Keratinocyte (primary cell): Measurements from ENCODE around the gene FAM53B. TPM values are rescaled to one million over a fixed set of nuclear protein-coding genes. Genes with fewer than 3 reads are reported as not detected.
A peak's percentile ranks its signal among the peaks of the same experiment; 100 is the strongest.

ENCODE experiments used
- DNase-seq: peaks from one replicate; pipeline ENCODE4 v3.0.0-alpha.2; 2011; ENCODE audit warnings: low read depth, missing footprints, low spot score
- FAIRE-seq: peaks from 2 replicates; lab custom pipeline; 2011; peaks lifted over from hg19 to GRCh38; lab: Jason Lieb, UNC
- H2AFZ ChIP-seq: 2 replicates; pipeline ENCODE4 v1.6.0; 2012; ENCODE audit warnings: low read length, control low read depth, inconsistent platforms; ENCODE audit not compliant: control insufficient read depth
- H3K27ac ChIP-seq: 2 replicates; pipeline ENCODE4 v1.5.1; 2011; ENCODE audit warnings: low read length; ENCODE audit not compliant: control insufficient read depth, insufficient read depth
- H3K27me3 ChIP-seq: 3 replicates; pipeline ENCODE4 v1.6.0; 2011; ENCODE audit warnings: low read length; ENCODE audit not compliant: control insufficient read depth, insufficient read depth; ENCODE audit errors: extremely low read depth
- H3K36me3 ChIP-seq, 2 experiments: 2 replicates in 1 of 2; 3 replicates in 1 of 2; pipeline ENCODE4 v1.5.1; 2011; ENCODE audit warnings: low read length in 2 of 2, mild to moderate bottlenecking in 1 of 2; ENCODE audit not compliant: control insufficient read depth in 2 of 2, insufficient read depth in 2 of 2; ENCODE audit errors: extremely low read depth in 1 of 2
- H3K4me1 ChIP-seq: 3 replicates; pipeline ENCODE4 v1.5.1; 2011; ENCODE audit warnings: low read length; ENCODE audit not compliant: control insufficient read depth, insufficient read depth; ENCODE audit errors: extremely low read depth
- H3K4me2 ChIP-seq: 3 replicates; pipeline ENCODE4 v1.6.0; 2011; ENCODE audit warnings: low read depth, low read length; ENCODE audit not compliant: control insufficient read depth, insufficient read depth; ENCODE audit errors: extremely low read depth
- H3K4me3 ChIP-seq, 3 experiments: fragments of 200-600 bp in 1 of 3; sonication (generic) in 1 of 3; 2 replicates in 2 of 3; 3 replicates in 1 of 3; pipeline ENCODE4 v1.5.1; 2011 to 2016; ENCODE audit warnings: low read length in 3 of 3, mild to moderate bottlenecking in 3 of 3, control low read depth in 2 of 3, inconsistent platforms in 1 of 3, low read depth in 1 of 3, mixed read lengths in 1 of 3, mixed run types in 1 of 3, moderate library complexity in 1 of 3; ENCODE audit not compliant: control insufficient read depth in 2 of 3, insufficient read depth in 2 of 3; ENCODE audit errors: extremely low read depth in 1 of 3
- H3K79me2 ChIP-seq: 2 replicates; pipeline ENCODE4 v1.6.0; 2012; ENCODE audit warnings: low read length; ENCODE audit not compliant: control insufficient read depth, insufficient read depth
- H3K9ac ChIP-seq: 3 replicates; pipeline ENCODE4 v1.6.0; 2011; ENCODE audit warnings: low read length; ENCODE audit not compliant: control insufficient read depth, insufficient read depth; ENCODE audit errors: extremely low read depth
- H3K9me1 ChIP-seq: 3 replicates; pipeline ENCODE4 v1.6.0; 2011; ENCODE audit warnings: low read length; ENCODE audit not compliant: control insufficient read depth, insufficient read depth; ENCODE audit errors: extremely low read depth
- H3K9me3 ChIP-seq: 2 replicates; pipeline ENCODE4 v1.5.1; 2012; ENCODE audit warnings: low read depth, low read length; ENCODE audit not compliant: control insufficient read depth
- H4K20me1 ChIP-seq: 3 replicates; pipeline ENCODE4 v1.6.0; 2011; ENCODE audit warnings: low read length; ENCODE audit not compliant: control insufficient read depth, insufficient read depth; ENCODE audit errors: extremely low read depth
- CTCF ChIP-seq, 3 experiments: IDR thresholded peaks in 1 of 3; conservative IDR thresholded peaks in 1 of 3; optimal IDR thresholded peaks in 1 of 3; 2 replicates in 2 of 3; 3 replicates in 1 of 3; pipeline versions ENCODE3 to v1.5.1; 2011; ENCODE audit warnings: low read length in 3 of 3, mild to moderate bottlenecking in 3 of 3, moderate library complexity in 2 of 3, control low read depth in 1 of 3, inconsistent platforms in 1 of 3; ENCODE audit not compliant: insufficient read depth in 2 of 3; ENCODE audit errors: extremely low read depth in 1 of 3
- EZH2 ChIP-seq: IDR thresholded peaks from one replicate; pipeline ENCODE4 v1.6.1; 2012; ENCODE audit warnings: inconsistent platforms, mild to moderate bottlenecking, low read length, moderate library complexity
- dilution Hi-C: fragments of 300-500 bp; cut with MboI; formaldehyde crosslinking; loops from one replicate; pipeline ENCODE4 v1.7.0; 2020; ENCODE audit warnings: low sequenced_read_pairs; ENCODE audit not compliant: extremely low pct_ligation_motif_present
- polyA plus RNA-seq, 5 experiments: library from polyadenylated mRNA; depleted of rRNA in 3 of 5; stranded (reverse) in 3 of 5; stranded (forward) in 1 of 5; unstranded in 1 of 5; fragments of >200 nt; gene quantifications; 1 replicate in 1 of 5; 2 replicates in 3 of 5; 3 replicates in 1 of 5; pipeline versions ENCODE4 v1.2.1 to v1.2.3, GENCODE V29; 2011 to 2012; ENCODE audit warnings: missing spikeins in 2 of 5, low read depth in 1 of 5, low replicate concordance in 1 of 5

FAM53B gene
- polyA plus RNA-seq, 1 donor (not counting 4 experiments of a cell fraction or from before 2014, with no cell fraction given), result 8.6 TPM

GRCh38 chr10:124738441-124738840, 5.7 kb downstream of the FAM53B start:
- no peak for TF ChIP-seq EZH2
- TF ChIP-seq CTCF (optimal IDR thresholded peaks at IDR 0.05 in 1 of 3, IDR thresholded peaks at IDR 0.05 in 1 of 3, conservative IDR thresholded peaks at IDR 0.05 in 1 of 3; ENCODE audit: extremely low read depth in 1 of 3, insufficient read depth in 2 of 3, low read length in 3 of 3), result no peak
- no peak overlapping the region for H3K27ac ChIP-seq
- H3K79me2 ChIP-seq, result peaks cover 74% of the 10 kb centered on the region
- H3K9me1 ChIP-seq, result peaks cover 2% of the 10 kb centered on the region
- peaks cover 0 to 2% of the 10 kb centered on the region in 2 experiments for H3K36me3 ChIP-seq
- H3K4me2 ChIP-seq, result no peak overlapping the region
- FAIRE-seq, result no peak
- H3K9ac ChIP-seq, result no peak overlapping the region
- H3K27me3 ChIP-seq, result no peaks in the 10 kb centered on the region
- H2AFZ ChIP-seq, result no peak overlapping the region
- H3K4me3 ChIP-seq, result no peak overlapping the region
- H3K9me3 ChIP-seq, result no peaks in the 10 kb centered on the region
- dilution Hi-C loops, result no loop called here
- H3K4me1 ChIP-seq, result peaks cover 80% of the 10 kb centered on the region
- no peak for DNase-seq
- no peaks in the 10 kb centered on the region for H4K20me1 ChIP-seq

- Histone ChIP-seq H4K20me1 (no peaks in the 10 kb centered on the region), H3K9me3 (no peaks in the 10 kb centered on the region), H3K4me3 (no peak overlapping the region), H3K9ac (no peak overlapping the region), H3K4me2 (peak overlapping the region; percentile 50), H3K27me3 (no peaks in the 10 kb centered on the region), H2AFZ (no peak overlapping the region), H3K79me2 (peaks cover 71% of the 10 kb centered on the region), H3K9me1 (peaks cover 2% of the 10 kb centered on the region), H3K36me3 (peaks cover 0 to 2% of the 10 kb centered on the region in 2 experiments), H3K27ac (peak overlapping the region; percentile 22), H3K4me1 (peaks cover 87% of the 10 kb centered on the region)
- dilution Hi-C loops, result no loop called here
- DNase-seq (no peak), FAIRE-seq (no peak)
- TF ChIP-seq CTCF (optimal IDR thresholded peaks at IDR 0.05 in 1 of 3, IDR thresholded peaks at IDR 0.05 in 1 of 3, conservative IDR thresholded peaks at IDR 0.05 in 1 of 3; ENCODE audit: extremely low read depth in 1 of 3, insufficient read depth in 2 of 3, low read length in 3 of 3) (no peak), EZH2 (no peak)
Observed at GRCh38 chr10:124737708-124738107, 6.5 kb downstream of the FAM53B start.
